HL-60/S4 (cell line): Measurements from ENCODE around the gene PUS7L.

Source experiments
- in situ Hi-C: fragments of 300-500 bp; cut with MboI; formaldehyde crosslinking; loops from 2 replicates; pipeline ENCODE4 v1.14.3; 2022; ENCODE audit warnings: low sequenced_read_pairs

PUS7L gene

GRCh38 chr12:43669373-43669772 lies 89.2 kb downstream of the PUS7L start:
- in situ Hi-C loops = no loop called here
